Right forelimb (tissue), 1 donor: ENCODE measurements around the gene PORCN.
"Not testable (repeated sequence)": the region's sequence is repeated elsewhere in the genome, so short reads cannot be mapped to it uniquely, and the experiment has no call there.

ENCODE experiments used
- DNase-seq: peaks from one replicate; pipeline ENCODE4 v3.0.0-alpha.2; 2018

PORCN gene

GRCh38 chrX:48548871-48549270 lies 40.1 kb downstream of the PORCN start:
- DNase-seq = no peak

DNA sequence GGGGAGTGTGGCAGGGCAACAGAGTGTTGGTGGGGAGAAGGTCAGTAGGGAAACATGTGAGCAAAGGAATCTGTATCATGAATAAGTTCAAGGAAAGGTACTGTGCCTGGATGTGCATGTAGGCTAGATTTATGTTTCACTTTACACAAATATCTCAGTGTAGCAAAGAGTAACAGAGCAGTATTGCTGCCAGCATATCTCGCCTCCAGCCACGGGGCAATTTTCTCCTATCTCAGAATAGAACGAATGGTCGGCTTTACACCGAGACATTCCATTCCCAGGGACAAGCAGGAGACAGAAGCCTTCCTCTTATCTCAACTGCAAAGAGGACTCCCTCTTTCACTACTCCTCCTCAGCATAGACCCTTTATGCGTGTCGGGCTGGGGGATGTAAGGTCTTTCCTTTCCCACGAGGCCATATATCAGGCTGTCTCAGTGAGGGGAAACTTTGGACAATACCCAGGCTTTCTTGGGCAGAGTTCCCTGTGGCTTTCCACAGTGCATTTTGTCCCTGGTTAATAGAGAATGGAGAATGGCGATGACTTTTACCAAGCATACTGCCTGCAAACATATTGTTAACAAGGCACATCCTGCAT lies 47.0 kb downstream of the PORCN start:
- not testable (repeated sequence) for DNase-seq

- no peak for DNase-seq
Observed at GRCh38 chrX:48558271-48558670, 49.5 kb downstream of the PORCN start.

GRCh38 chrX:48559636-48560035 lies 50.8 kb downstream of the PORCN start:
- DNase-seq = no peak

DNA sequence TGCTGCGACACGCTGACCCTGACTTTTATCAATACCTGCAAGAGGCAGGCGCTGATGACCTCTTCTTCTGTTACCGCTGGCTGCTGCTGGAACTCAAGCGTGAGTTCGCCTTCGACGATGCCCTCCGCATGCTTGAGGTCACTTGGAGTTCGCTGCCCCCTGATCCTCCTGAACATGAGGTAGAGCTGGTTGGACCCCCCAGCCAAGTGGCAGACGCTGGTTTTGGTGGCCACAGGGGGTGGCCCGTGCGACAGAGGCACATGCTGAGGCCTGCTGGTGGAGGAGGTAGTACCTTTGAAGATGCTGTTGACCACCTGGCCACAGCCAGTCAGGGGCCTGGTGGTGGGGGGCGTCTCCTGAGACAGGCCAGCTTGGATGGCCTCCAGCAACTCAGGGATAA lies 51.3 kb downstream of the PORCN start:
- DNase-seq = no peak

- no peak for DNase-seq
Observed at GRCh38 chrX:48560681-48561080, 51.9 kb downstream of the PORCN start.

GRCh38 chrX:48569958-48570357 lies 61.2 kb downstream of the PORCN start:
- DNase-seq = no peak
